Activated CD8-positive, alpha-beta memory T cell treated with anti-CD3 and anti-CD28 coated beads, Interleukin-2, amount 50 U/mL, for 24 hours (primary cell): ENCODE measurements around the gene RAI14.
"Not testable (repeated sequence)": the region's sequence is repeated elsewhere in the genome, so short reads cannot be mapped to it uniquely, and the experiment has no call there.

ENCODE experiments used
- DNase-seq: peaks from one replicate; pipeline ENCODE4 v3.0.0-alpha.2; 2020; ENCODE audit errors: extremely low read depth

Gene RAI14

DNA sequence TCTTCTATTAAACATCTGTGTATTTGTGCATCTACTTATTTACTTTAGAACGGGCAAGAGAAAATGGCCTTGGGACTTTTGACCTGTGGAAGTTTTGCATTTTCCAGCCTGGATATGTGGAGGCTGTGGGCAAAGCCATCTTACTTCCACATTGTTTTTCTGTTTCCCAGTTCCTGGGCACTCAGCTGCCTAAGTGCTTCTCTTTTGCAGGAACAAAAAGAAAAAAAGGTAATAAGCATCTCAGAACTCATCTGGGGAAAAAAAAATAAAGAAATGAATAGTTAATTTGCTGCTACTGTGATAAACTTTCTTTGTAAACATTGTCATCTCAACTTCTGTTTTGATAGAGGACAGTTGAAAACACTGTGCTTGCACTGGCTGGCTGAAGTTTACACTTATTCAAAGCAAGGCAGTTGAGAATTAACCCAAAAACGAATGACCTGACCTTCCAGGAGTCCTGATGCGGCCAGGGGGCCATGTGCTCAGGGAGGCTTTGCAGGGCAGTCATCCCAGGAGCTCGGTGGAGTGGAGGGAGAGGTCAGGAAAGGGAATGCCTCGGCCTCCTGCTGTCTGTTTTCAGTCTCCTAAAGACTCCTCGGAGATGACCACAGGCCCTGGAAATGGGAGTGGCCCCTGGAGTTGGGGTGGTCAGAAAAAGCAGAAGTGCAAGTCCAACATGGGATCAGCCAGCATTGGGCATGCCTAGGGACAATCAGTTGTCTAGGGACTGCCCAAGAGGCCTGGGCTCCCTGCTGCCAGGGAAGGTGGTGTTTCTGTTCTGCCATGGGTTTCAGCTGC lies 75.5 kb downstream of the RAI14 start:
- DNase-seq = no peak

- no peak for DNase-seq
Measured at GRCh38 chr5:34734326-34734725, 78.2 kb downstream of the RAI14 start.

DNA sequence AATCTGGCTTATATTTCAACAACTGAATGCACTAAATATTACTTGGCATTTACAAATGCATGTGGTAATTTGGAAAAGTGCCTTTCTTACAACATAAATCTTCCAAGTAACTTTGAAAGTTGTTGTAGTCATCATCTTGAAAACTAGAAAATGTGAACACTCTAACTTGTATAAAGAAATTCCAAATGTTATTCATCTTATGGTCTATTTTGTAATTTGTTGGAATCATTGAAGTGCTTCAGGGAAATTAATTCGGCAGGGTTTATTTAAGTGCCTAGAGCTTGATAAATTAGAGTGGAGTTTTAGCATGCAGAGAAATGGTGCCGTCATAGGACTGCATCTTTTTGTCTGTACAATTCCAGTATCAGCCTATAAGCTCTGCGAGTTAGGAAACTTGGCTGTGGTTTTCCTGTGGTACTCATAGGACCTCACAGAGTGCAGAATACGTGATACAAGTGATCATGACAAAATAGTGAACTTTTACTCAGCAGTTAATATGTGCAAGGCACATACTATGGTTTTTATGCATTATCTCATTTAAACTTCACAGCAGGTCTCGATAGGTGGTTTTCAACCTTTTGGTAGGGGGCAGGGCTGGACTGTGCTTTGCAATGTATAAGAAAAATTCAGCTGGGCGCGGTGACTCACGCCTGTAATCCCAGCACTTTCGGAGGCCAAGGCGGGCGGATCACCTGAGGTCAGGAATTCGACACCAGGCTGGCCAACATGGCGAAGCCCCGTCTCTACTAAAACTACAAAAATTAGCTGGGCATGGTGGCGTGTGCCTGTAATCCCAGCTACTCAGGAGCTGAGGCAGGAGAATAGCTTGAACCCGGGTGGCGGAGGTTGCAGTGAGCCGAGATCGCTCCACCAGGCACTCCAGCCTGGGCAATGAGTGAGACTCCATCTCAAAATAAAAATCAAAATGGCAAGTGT lies 79.6 kb downstream of the RAI14 start:
- DNase-seq = no peak

GRCh38 chr5:34736445-34737115 lies 80.5 kb downstream of the RAI14 start:
- DNase-seq = no peak

DNA sequence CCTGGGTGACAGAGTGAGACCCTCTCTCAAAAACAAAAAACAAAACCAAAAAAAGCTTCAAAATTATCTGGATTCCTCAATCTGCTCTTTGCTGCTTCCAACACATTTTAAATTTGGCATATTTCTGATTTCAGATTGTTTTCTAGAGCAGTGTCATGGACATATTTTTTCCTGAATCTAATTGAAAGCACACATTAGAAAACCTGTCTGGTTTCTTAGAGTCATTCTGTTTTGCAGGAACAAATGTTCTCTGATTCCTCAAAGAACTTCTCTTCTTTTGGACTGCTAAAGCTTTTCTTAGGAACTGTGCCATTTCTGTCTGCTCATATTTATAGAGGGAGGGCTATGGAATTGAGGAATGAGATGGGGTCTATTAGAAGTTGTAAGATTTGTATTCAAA lies 81.6 kb downstream of the RAI14 start:
- DNase-seq = no peak

- DNase-seq = no peak
Measured at GRCh38 chr5:34738381-34738780, 82.3 kb downstream of the RAI14 start.

DNA sequence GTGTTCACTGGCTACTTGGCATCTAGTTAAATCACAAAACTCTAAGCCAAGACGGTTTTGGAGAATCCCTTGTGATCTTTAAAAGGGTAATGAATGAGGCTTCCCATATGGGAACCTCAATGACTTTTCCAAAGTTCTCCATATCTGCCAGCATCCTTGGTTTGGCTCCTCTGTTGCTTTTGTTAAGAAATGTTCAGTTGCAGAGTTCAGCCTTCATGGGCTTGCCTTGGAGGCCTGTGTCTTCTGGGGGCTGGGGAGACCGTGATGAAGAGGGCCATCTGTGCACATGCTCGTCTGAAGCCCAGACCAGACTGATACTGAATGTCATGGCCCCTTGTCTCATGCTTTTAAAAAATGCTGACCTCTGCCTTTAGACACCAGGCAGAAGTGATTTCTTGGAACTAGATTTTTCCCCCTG lies 84.3 kb downstream of the RAI14 start:
- no peak for DNase-seq

GRCh38 chr5:34742061-34742460 lies 85.9 kb downstream of the RAI14 start:
- DNase-seq = no peak

- DNase-seq = no peak
Measured at GRCh38 chr5:34743878-34744277, 87.8 kb downstream of the RAI14 start.

DNA sequence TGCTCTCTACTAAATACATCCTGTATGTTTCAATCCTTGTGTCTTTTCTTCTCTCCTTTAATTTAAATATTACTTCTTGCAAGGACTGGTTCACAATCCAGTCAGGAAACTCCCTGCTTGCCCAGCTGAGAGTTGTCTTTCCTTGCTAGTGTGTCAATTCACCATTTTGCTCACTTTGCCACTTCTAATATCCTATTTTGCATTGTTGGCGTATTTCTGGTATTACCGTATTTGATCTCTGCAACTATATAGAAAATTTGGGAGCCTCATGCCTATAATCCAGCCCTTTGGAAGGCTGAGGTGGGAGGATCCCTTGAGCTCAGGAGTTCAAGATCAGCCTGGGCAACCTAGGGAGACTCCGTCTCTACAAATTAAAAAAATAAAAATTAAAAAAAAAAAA lies 92.3 kb downstream of the RAI14 start:
- DNase-seq = no peak

- no peak for DNase-seq
Measured at GRCh38 chr5:34749431-34749873, 93.3 kb downstream of the RAI14 start.

- DNase-seq = no peak
Measured at GRCh38 chr5:34750206-34750605, 94.1 kb downstream of the RAI14 start.

- DNase-seq = no peak
Measured at GRCh38 chr5:34751807-34752736, 95.9 kb downstream of the RAI14 start.

GRCh38 chr5:34753236-34753635 lies 97.1 kb downstream of the RAI14 start:
- DNase-seq = not testable (repeated sequence)

GRCh38 chr5:34755926-34756325 lies 99.8 kb downstream of the RAI14 start:
- DNase-seq = no peak

DNA sequence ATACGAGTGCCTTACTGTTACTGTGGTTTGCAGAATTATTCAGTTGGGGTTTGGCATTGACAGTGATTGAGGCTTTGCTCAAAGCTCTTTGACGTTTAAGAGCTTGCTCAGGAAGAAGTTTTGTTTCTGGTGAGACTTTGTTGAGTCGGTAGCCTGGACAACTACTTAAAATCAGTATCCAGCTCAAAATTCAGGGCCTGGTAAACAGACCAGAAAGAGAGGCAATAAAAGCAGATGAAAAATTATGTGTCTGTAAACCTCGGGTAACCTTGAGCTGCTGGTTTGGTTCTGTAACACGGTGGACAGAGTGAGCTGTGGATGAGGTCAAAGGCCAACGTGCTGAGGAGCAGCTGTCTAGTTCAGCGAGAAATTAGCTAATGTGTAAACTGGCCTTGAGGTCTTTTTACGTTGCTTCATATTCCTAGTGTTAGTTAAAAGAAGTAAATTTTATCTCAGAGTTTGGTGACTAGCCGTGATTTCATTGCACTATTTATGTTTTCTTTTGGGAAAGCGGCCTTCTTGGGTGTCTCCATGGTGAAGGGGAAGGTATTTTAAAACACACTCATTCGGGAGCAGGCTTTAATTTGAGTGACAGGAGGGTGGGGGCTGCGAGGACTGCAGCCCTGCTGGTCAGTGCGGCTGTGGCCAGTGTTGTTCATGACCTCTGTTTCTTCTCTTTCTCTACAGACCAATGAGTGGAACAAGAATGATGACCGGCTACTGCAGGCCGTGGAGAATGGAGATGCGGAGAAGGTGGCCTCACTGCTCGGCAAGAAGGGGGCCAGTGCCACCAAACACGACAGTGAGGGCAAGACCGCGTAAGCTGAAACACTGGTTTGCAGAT lies 100.9 kb downstream of the RAI14 start:
- DNase-seq = no peak

- DNase-seq = no peak
Measured at GRCh38 chr5:34758514-34758913, 102.4 kb downstream of the RAI14 start.

- not testable (repeated sequence) for DNase-seq
Measured at GRCh38 chr5:34759213-34759612, 103.1 kb downstream of the RAI14 start.

GRCh38 chr5:34765662-34766061 lies 109.5 kb downstream of the RAI14 start:
- DNase-seq = no peak

DNA sequence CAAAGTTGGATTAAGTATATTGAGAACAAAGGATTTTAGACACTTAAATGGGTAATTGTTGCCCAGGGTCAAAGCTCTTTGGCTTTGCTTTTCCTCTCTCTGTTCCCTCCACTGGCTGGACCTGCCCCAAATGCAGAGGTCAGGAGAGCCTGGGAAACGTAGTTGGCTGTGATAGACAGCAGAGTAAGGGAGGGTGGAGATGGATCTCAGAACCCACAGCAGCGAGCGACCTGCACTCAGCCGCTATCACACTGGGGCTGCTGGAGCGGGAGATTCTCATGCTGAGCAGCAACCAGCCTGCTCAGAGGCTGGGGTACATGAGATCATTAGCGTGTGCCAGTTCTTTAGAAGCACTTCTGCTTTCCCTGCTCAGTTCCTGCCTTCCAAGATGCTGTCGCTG lies 111.1 kb downstream of the RAI14 start:
- DNase-seq = no peak
